ENCODE results near the gene DIP2C. TPM values are rescaled to one million over a fixed set of nuclear protein-coding genes. Genes with fewer than 3 reads are reported as not detected.

Gene DIP2C
- polyA plus RNA-seq, 4 donors, result 3.1 to 13.3 (median 4.7) TPM

- Histone ChIP-seq H3K36me3 (ENCODE audit: control insufficient read depth in 3 of 3, insufficient read depth in 2 of 3, low read depth in 1 of 3, low read length in 3 of 3) (peaks cover 0 to 44% (median 0%) of the 10 kb centered on the region in 3 donors), H3K27ac (ENCODE audit: low read depth in 1 of 3, low read length in 2 of 3) (peak overlapping the region in 1 of 3 donors; percentile 87), H3K9me3 (ENCODE audit: control insufficient read depth in 2 of 2, insufficient read depth in 1 of 2, low read depth in 1 of 2, low read length in 1 of 2) (no peaks in the 10 kb centered on the region), H3K4me1 (ENCODE audit: control insufficient read depth in 3 of 3, insufficient read depth in 2 of 3, low read depth in 1 of 3, low read length in 2 of 3) (no peaks in the 10 kb centered on the region), H3K4me3 (ENCODE audit: low read depth in 1 of 3, low read length in 3 of 3) (peak overlapping the region in 2 of 3 donors; percentile 31 to 38), H3K27me3 (ENCODE audit: control insufficient read depth in 3 of 3, insufficient read depth in 3 of 3, low read length in 3 of 3) (no peaks in the 10 kb centered on the region)
- WGBS, 3 donors, result 63 to 82% (median 73%) methylated on average over 28 to 31 of the region's 31 CpGs
- DNase-seq, result no peak
- FAIRE-seq, result no peak
Measured at GRCh38 chr10:484925-485661, 204.4 kb downstream of the DIP2C start.

- Histone ChIP-seq H3K9me3 (ENCODE audit: control insufficient read depth in 2 of 2, insufficient read depth in 1 of 2, low read depth in 1 of 2, low read length in 1 of 2) (no peaks in the 10 kb centered on the region), H3K27ac (ENCODE audit: low read depth in 1 of 3, low read length in 2 of 3) (peak overlapping the region in 2 of 3 donors; percentile 14 to 87), H3K36me3 (ENCODE audit: control insufficient read depth in 3 of 3, insufficient read depth in 2 of 3, low read depth in 1 of 3, low read length in 3 of 3) (peaks cover 0 to 48% (median 0%) of the 10 kb centered on the region in 3 donors), H3K27me3 (ENCODE audit: control insufficient read depth in 3 of 3, insufficient read depth in 3 of 3, low read length in 3 of 3) (no peaks in the 10 kb centered on the region), H3K4me3 (ENCODE audit: low read depth in 1 of 3, low read length in 3 of 3) (peak overlapping the region in 2 of 3 donors; percentile 31 to 38), H3K4me1 (ENCODE audit: control insufficient read depth in 3 of 3, insufficient read depth in 2 of 3, low read depth in 1 of 3, low read length in 2 of 3) (no peaks in the 10 kb centered on the region)
- 52 to 74% (median 64%) methylated on average over 24 of the region's 24 CpGs for WGBS, 3 donors
- no peak for FAIRE-seq
- no peak for DNase-seq
Measured at GRCh38 chr10:484441-484924, 205.0 kb downstream of the DIP2C start.

- no peak overlapping the region for H3K4me3 ChIP-seq (ENCODE audit: low read depth in 1 of 3, low read length in 3 of 3)
- no peaks in the 10 kb centered on the region for H3K4me1 ChIP-seq (ENCODE audit: control insufficient read depth in 3 of 3, insufficient read depth in 2 of 3, low read depth in 1 of 3, low read length in 2 of 3)
- DNase-seq (no peak), FAIRE-seq (no peak)
- WGBS, 3 donors, result 87 to 94% (median 92%) methylated on average over 19 of the region's 19 CpGs
- no peaks in the 10 kb centered on the region for H3K27me3 ChIP-seq (ENCODE audit: control insufficient read depth in 3 of 3, insufficient read depth in 3 of 3, low read length in 3 of 3)
- H3K36me3 ChIP-seq (ENCODE audit: control insufficient read depth in 3 of 3, insufficient read depth in 2 of 3, low read depth in 1 of 3, low read length in 3 of 3), result peaks cover 0 to 53% (median 0%) of the 10 kb centered on the region in 3 donors
- H3K9me3 ChIP-seq (ENCODE audit: control insufficient read depth in 2 of 2, insufficient read depth in 1 of 2, low read depth in 1 of 2, low read length in 1 of 2), result no peaks in the 10 kb centered on the region
- H3K27ac ChIP-seq (ENCODE audit: low read depth in 1 of 3, low read length in 2 of 3), result no peak overlapping the region
Measured at GRCh38 chr10:483261-483660, 206.2 kb downstream of the DIP2C start.

- H3K4me3 ChIP-seq (ENCODE audit: low read depth in 1 of 3, low read length in 3 of 3), result no peak overlapping the region
- FAIRE-seq (no peak), DNase-seq (no peak)
- no peak overlapping the region for H3K27ac ChIP-seq (ENCODE audit: low read depth in 1 of 3, low read length in 2 of 3)
- peaks cover 0 to 53% (median 0%) of the 10 kb centered on the region in 3 donors for H3K36me3 ChIP-seq (ENCODE audit: control insufficient read depth in 3 of 3, insufficient read depth in 2 of 3, low read depth in 1 of 3, low read length in 3 of 3)
- no peaks in the 10 kb centered on the region for H3K9me3 ChIP-seq (ENCODE audit: control insufficient read depth in 2 of 2, insufficient read depth in 1 of 2, low read depth in 1 of 2, low read length in 1 of 2)
- 90 to 94% (median 92%) methylated on average over 10 of the region's 10 CpGs for WGBS, 3 donors
- H3K27me3 ChIP-seq (ENCODE audit: control insufficient read depth in 3 of 3, insufficient read depth in 3 of 3, low read length in 3 of 3), result no peaks in the 10 kb centered on the region
- H3K4me1 ChIP-seq (ENCODE audit: control insufficient read depth in 3 of 3, insufficient read depth in 2 of 3, low read depth in 1 of 3, low read length in 2 of 3), result no peaks in the 10 kb centered on the region
Measured at GRCh38 chr10:482848-483247, 206.6 kb downstream of the DIP2C start.

GRCh38 chr10:482051-482501 lies 207.4 kb downstream of the DIP2C start:
- 90 to 97% (median 95%) methylated on average over 16 of the region's 16 CpGs for WGBS, 3 donors
- H3K4me3 ChIP-seq (ENCODE audit: low read depth in 1 of 3, low read length in 3 of 3), result no peak overlapping the region
- no peaks in the 10 kb centered on the region for H3K4me1 ChIP-seq (ENCODE audit: control insufficient read depth in 3 of 3, insufficient read depth in 2 of 3, low read depth in 1 of 3, low read length in 2 of 3)
- no peak for DNase-seq
- no peaks in the 10 kb centered on the region for H3K9me3 ChIP-seq (ENCODE audit: control insufficient read depth in 2 of 2, insufficient read depth in 1 of 2, low read depth in 1 of 2, low read length in 1 of 2)
- FAIRE-seq, result no peak
- H3K27ac ChIP-seq (ENCODE audit: low read depth in 1 of 3, low read length in 2 of 3), result no peak overlapping the region
- H3K27me3 ChIP-seq (ENCODE audit: control insufficient read depth in 3 of 3, insufficient read depth in 3 of 3, low read length in 3 of 3), result no peaks in the 10 kb centered on the region
- peaks cover 0 to 53% (median 0%) of the 10 kb centered on the region in 3 donors for H3K36me3 ChIP-seq (ENCODE audit: control insufficient read depth in 3 of 3, insufficient read depth in 2 of 3, low read depth in 1 of 3, low read length in 3 of 3)

- DNase-seq, result no peak
- H3K27ac ChIP-seq (ENCODE audit: low read depth in 1 of 3, low read length in 2 of 3), result no peak overlapping the region
Measured at GRCh38 chr10:481628-482027, 207.8 kb downstream of the DIP2C start.

GRCh38 chr10:480928-481552 lies 208.4 kb downstream of the DIP2C start:
- no peak overlapping the region for H3K27ac ChIP-seq (ENCODE audit: low read depth in 1 of 3, low read length in 2 of 3)
- peak; percentile 63 to 78 for DNase-seq
- H3K4me3 ChIP-seq (ENCODE audit: low read depth in 1 of 3, low read length in 3 of 3), result no peak overlapping the region
- 49 to 73% (median 59%) methylated on average over 17 of the region's 17 CpGs for WGBS, 3 donors
- no peaks in the 10 kb centered on the region for H3K4me1 ChIP-seq (ENCODE audit: control insufficient read depth in 3 of 3, insufficient read depth in 2 of 3, low read depth in 1 of 3, low read length in 2 of 3)
- H3K9me3 ChIP-seq (ENCODE audit: control insufficient read depth in 2 of 2, insufficient read depth in 1 of 2, low read depth in 1 of 2, low read length in 1 of 2), result no peaks in the 10 kb centered on the region
- no peaks in the 10 kb centered on the region for H3K27me3 ChIP-seq (ENCODE audit: control insufficient read depth in 3 of 3, insufficient read depth in 3 of 3, low read length in 3 of 3)
- H3K36me3 ChIP-seq (ENCODE audit: control insufficient read depth in 3 of 3, insufficient read depth in 2 of 3, low read depth in 1 of 3, low read length in 3 of 3), result peaks cover 0 to 58% (median 0%) of the 10 kb centered on the region in 3 donors
- no peak for FAIRE-seq

More at GRCh38 chr10:481628-482027, 207.8 kb downstream of the DIP2C start:
- 80 to 89% (median 82%) methylated on average over 15 of the region's 15 CpGs for WGBS, 3 donors
- peaks cover 0 to 53% (median 0%) of the 10 kb centered on the region in 3 donors for H3K36me3 ChIP-seq (ENCODE audit: control insufficient read depth in 3 of 3, insufficient read depth in 2 of 3, low read depth in 1 of 3, low read length in 3 of 3)
- FAIRE-seq, result no peak
- no peaks in the 10 kb centered on the region for H3K27me3 ChIP-seq (ENCODE audit: control insufficient read depth in 3 of 3, insufficient read depth in 3 of 3, low read length in 3 of 3)
- no peaks in the 10 kb centered on the region for H3K4me1 ChIP-seq (ENCODE audit: control insufficient read depth in 3 of 3, insufficient read depth in 2 of 3, low read depth in 1 of 3, low read length in 2 of 3)
- H3K9me3 ChIP-seq (ENCODE audit: control insufficient read depth in 2 of 2, insufficient read depth in 1 of 2, low read depth in 1 of 2, low read length in 1 of 2), result no peaks in the 10 kb centered on the region
- no peak overlapping the region for H3K4me3 ChIP-seq (ENCODE audit: low read depth in 1 of 3, low read length in 3 of 3)

GRCh38 chr10:480498-480927 lies 209.0 kb downstream of the DIP2C start:
- WGBS, 3 donors, result 91 to 94% (median 93%) methylated on average over 23 of the region's 23 CpGs
- DNase-seq, result no peak
- Histone ChIP-seq H3K9me3 (ENCODE audit: control insufficient read depth in 2 of 2, insufficient read depth in 1 of 2, low read depth in 1 of 2, low read length in 1 of 2) (no peaks in the 10 kb centered on the region), H3K36me3 (ENCODE audit: control insufficient read depth in 3 of 3, insufficient read depth in 2 of 3, low read depth in 1 of 3, low read length in 3 of 3) (peaks cover 0 to 63% (median 0%) of the 10 kb centered on the region in 3 donors), H3K4me3 (ENCODE audit: low read depth in 1 of 3, low read length in 3 of 3) (no peak overlapping the region), H3K4me1 (ENCODE audit: control insufficient read depth in 3 of 3, insufficient read depth in 2 of 3, low read depth in 1 of 3, low read length in 2 of 3) (no peaks in the 10 kb centered on the region), H3K27me3 (ENCODE audit: control insufficient read depth in 3 of 3, insufficient read depth in 3 of 3, low read length in 3 of 3) (no peaks in the 10 kb centered on the region), H3K27ac (ENCODE audit: low read depth in 1 of 3, low read length in 2 of 3) (no peak overlapping the region)
- FAIRE-seq, result no peak

Data from small intestine (tissue), 7 donors.